ENCODE data around the gene GTF2A1.

- no peak for TF ChIP-seq CTCF (IDR thresholded peaks at IDR 0.05; ENCODE audit: low read length)
- TF ChIP-seq EZH2 (IDR thresholded peaks at IDR 0.05; ENCODE audit: borderline replicate concordance, low read length), result no peak
Measured at GRCh38 chr14:81125536-81125935, 95.2 kb downstream of the GTF2A1 start.
